K562 (cell line): ENCODE results near the gene LRRC74B. TPM values are rescaled to one million over a fixed set of nuclear protein-coding genes. Genes with fewer than 3 reads are reported as not detected.

ENCODE experiments used
- EGR1 ChIP-seq: fragments of 450-650 bp; conservative IDR thresholded peaks from 2 replicates; pipeline ENCODE4 v1.6.1; 2017; ENCODE audit warnings: mild to moderate bottlenecking
- LEF1 ChIP-seq: fragments of 450-650 bp; IDR thresholded peaks from 2 replicates; pipeline ENCODE4 v1.6.1; 2016; ENCODE audit warnings: mild to moderate bottlenecking
- NFXL1 ChIP-seq: fragments of 450-650 bp; formaldehyde crosslinking; IDR thresholded peaks from 2 replicates; pipeline ENCODE4 v1.4.0; 2021; ENCODE audit warnings: mild to moderate bottlenecking
- POLR2AphosphoS2 ChIP-seq: IDR thresholded peaks from 2 replicates; pipeline ENCODE4 v1.6.1; 2012; ENCODE audit warnings: low read length, improper control_type of control experiment
- SMAD1 ChIP-seq: fragments of 150-350 bp; IDR thresholded peaks from 2 replicates; pipeline ENCODE4 v1.6.1; 2014; ENCODE audit warnings: low read length, low read depth; ENCODE audit not compliant: partially characterized antibody
- TAF15 ChIP-seq: fragments of 200-400 bp; formaldehyde crosslinking; IDR thresholded peaks from 2 replicates; pipeline ENCODE4 v1.6.1; 2017; ENCODE audit warnings: mild to moderate bottlenecking, low read depth, low read length, moderate library complexity
- TFAM ChIP-seq: fragments of 250-450 bp; sonication (Bioruptor Pico); conservative IDR thresholded peaks from 2 replicates; pipeline ENCODE4 v1.5.0; 2021; ENCODE audit warnings: mild to moderate bottlenecking, moderate library complexity
- TRIM28 ChIP-seq: fragments of 450-650 bp; IDR thresholded peaks from 2 replicates; pipeline ENCODE4 v1.6.1; 2017
- ZFP30 ChIP-seq: fragments of 250-450 bp; sonication (Bioruptor Pico); IDR thresholded peaks from 2 replicates; pipeline ENCODE4 v1.8.0; 2022; ENCODE audit warnings: moderate library complexity, mild to moderate bottlenecking, inconsistent platforms, borderline replicate concordance
- ZNF143 ChIP-seq: sonication (generic); formaldehyde crosslinking; IDR thresholded peaks from 2 replicates; pipeline ENCODE4 v1.9.0; 2022; ENCODE audit warnings: mild to moderate bottlenecking, missing genetic modification reagents
- ZNF311 ChIP-seq: fragments of 250-450 bp; sonication (Bioruptor Pico); IDR thresholded peaks from 2 replicates; pipeline ENCODE4 v1.4.0; 2020; ENCODE audit warnings: mild to moderate bottlenecking, moderate library complexity
- polyA plus RNA-seq, 8 experiments: library from polyadenylated mRNA; depleted of rRNA in 4 of 8; stranded (reverse) in 5 of 8; unstranded in 3 of 8; fragments of >200 nt; fragmentation: Nextera tagmentation in 2 of 8; fragmentation: Illumina TruSeq in 1 of 8; extraction: Ambion mirVana in 2 of 8; extraction: Trizol in 1 of 8; gene quantifications; 2 replicates each; pipeline versions ENCODE4 v1.2.1 to v1.2.3, GENCODE V29; 2011 to 2014; ENCODE audit warnings: inconsistent platforms in 1 of 8, missing spikeins in 1 of 8
- total RNA-seq, 7 experiments: library from RNA; depleted of rRNA in 6 of 7; stranded (reverse); fragments of >200 nt in 6 of 7; fragmentation: Illumina TruSeq in 2 of 7; extraction: Trizol in 2 of 7; gene quantifications; 2 replicates each; pipeline versions ENCODE4 v1.2.1 to v1.2.3, GENCODE V29; 2011 to 2021; ENCODE audit warnings: low replicate concordance in 1 of 7
- TF ChIP-seq, protein P1 (sequence below): fragments of 250-450 bp; sonication (Bioruptor Pico); IDR thresholded peaks from 2 replicates; pipeline ENCODE4 v1.4.0; 2020; ENCODE audit warnings: mild to moderate bottlenecking, moderate library complexity
- TF ChIP-seq, protein P2 (sequence below), 3 experiments: fragments of 200-800 bp in 1 of 3; sonication (Bioruptor generic) in 1 of 3; sonication (generic) in 1 of 3; formaldehyde crosslinking in 1 of 3; IDR thresholded peaks; 2 replicates each; pipeline versions ENCODE4 v1.6.1 to v1.8.0; 2016 to 2022; ENCODE audit warnings: mild to moderate bottlenecking in 2 of 3, missing compliant biosample characterization in 2 of 3, missing genetic modification characterization in 2 of 3, missing genetic modification reagents in 1 of 3
- TF ChIP-seq, protein P3 (sequence below): fragments of 250-450 bp; sonication (Bioruptor Pico); IDR thresholded peaks from 2 replicates; pipeline ENCODE4 v1.5.0; 2021; ENCODE audit warnings: mild to moderate bottlenecking, moderate library complexity
- TF ChIP-seq, protein P4 (sequence below): sonication (generic); formaldehyde crosslinking; IDR thresholded peaks from 2 replicates; pipeline ENCODE4 v1.8.1; 2022; ENCODE audit warnings: missing genetic modification reagents
- TF ChIP-seq, protein P5 (sequence below): fragments of 450-650 bp; IDR thresholded peaks from 2 replicates; pipeline ENCODE4 v1.6.1; 2016; ENCODE audit warnings: low read depth, mild to moderate bottlenecking, moderate library complexity

Gene LRRC74B
- total and polyA plus RNA-seq, 9 of the 15 experiments (the other 6 are each of a cell fraction or from before 2014, with no cell fraction given) = not detected

DNA sequence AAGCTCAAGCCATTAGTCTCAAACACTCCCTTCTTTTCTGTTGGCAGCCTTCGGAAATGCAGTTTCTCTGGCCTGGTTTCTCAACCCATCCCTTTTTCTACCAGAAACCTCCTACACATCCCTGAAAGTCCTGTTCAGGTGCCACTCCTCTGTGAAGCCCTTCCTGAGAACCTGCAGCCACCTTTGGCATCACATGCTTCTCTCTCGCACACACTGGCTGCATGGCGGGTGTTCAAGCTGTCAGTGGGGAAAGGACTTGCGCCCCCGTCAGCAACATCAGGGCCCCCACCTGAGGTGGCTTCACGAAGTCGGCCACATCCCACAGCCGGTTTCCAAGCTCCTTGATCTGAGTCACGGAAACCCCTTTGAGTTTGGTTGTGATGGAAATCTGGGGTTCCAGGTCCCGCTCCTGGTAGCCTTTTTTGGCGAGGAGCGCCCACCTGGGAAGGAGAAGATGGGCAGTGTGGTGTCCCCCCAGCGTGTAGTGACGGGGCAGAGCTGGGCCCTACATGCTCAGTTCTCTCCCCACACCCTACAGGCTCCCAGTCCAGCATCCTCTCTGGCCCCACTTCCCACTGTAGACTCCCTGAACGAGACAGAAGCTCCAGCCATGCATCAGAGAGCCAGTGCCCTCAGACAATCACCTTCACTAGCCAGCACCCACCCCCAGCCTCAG is 1.7 kb upstream of the LRRC74B start (continued):
- TF ChIP-seq, protein P1, sequence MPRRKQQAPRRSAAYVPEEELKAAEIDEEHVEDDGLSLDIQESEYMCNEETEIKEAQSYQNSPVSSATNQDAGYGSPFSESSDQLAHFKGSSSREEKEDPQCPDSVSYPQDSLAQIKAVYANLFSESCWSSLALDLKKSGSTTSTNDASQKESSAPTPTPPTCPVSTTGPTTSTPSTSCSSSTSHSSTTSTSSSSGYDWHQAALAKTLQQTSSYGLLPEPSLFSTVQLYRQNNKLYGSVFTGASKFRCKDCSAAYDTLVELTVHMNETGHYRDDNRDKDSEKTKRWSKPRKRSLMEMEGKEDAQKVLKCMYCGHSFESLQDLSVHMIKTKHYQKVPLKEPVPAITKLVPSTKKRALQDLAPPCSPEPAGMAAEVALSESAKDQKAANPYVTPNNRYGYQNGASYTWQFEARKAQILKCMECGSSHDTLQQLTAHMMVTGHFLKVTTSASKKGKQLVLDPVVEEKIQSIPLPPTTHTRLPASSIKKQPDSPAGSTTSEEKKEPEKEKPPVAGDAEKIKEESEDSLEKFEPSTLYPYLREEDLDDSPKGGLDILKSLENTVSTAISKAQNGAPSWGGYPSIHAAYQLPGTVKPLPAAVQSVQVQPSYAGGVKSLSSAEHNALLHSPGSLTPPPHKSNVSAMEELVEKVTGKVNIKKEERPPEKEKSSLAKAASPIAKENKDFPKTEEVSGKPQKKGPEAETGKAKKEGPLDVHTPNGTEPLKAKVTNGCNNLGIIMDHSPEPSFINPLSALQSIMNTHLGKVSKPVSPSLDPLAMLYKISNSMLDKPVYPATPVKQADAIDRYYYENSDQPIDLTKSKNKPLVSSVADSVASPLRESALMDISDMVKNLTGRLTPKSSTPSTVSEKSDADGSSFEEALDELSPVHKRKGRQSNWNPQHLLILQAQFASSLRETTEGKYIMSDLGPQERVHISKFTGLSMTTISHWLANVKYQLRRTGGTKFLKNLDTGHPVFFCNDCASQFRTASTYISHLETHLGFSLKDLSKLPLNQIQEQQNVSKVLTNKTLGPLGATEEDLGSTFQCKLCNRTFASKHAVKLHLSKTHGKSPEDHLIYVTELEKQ = no peak
- TF ChIP-seq, protein P2, sequence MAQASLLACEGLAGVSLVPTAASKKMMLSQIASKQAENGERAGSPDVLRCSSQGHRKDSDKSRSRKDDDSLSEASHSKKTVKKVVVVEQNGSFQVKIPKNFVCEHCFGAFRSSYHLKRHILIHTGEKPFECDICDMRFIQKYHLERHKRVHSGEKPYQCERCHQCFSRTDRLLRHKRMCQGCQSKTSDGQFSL (CRISPR knock-in tag; IDR thresholded peaks at IDR 0.05) = 0 out of 2 replicates have a peak, but pooled peaks have one; percentile 14
- TF ChIP-seq, protein P2 (tag; IDR thresholded peaks at IDR 0.05) = no peak
- TF ChIP-seq POLR2AphosphoS2 (no peak), TFAM (no peak), ZNF311 (CRISPR knock-in tag) (no peak), TRIM28 (no peak), SMAD1 (no peak), LEF1 (no peak), ZFP30 (no peak), EGR1 (no peak), TAF15 (peak; percentile 54; the same call in 1 of the 2 replicates), NFXL1 (no peak), ZNF143 (CRISPR knock-in tag) (0 out of 2 replicates have a peak, but pooled peaks have one; percentile 13)
- TF ChIP-seq, protein P3, sequence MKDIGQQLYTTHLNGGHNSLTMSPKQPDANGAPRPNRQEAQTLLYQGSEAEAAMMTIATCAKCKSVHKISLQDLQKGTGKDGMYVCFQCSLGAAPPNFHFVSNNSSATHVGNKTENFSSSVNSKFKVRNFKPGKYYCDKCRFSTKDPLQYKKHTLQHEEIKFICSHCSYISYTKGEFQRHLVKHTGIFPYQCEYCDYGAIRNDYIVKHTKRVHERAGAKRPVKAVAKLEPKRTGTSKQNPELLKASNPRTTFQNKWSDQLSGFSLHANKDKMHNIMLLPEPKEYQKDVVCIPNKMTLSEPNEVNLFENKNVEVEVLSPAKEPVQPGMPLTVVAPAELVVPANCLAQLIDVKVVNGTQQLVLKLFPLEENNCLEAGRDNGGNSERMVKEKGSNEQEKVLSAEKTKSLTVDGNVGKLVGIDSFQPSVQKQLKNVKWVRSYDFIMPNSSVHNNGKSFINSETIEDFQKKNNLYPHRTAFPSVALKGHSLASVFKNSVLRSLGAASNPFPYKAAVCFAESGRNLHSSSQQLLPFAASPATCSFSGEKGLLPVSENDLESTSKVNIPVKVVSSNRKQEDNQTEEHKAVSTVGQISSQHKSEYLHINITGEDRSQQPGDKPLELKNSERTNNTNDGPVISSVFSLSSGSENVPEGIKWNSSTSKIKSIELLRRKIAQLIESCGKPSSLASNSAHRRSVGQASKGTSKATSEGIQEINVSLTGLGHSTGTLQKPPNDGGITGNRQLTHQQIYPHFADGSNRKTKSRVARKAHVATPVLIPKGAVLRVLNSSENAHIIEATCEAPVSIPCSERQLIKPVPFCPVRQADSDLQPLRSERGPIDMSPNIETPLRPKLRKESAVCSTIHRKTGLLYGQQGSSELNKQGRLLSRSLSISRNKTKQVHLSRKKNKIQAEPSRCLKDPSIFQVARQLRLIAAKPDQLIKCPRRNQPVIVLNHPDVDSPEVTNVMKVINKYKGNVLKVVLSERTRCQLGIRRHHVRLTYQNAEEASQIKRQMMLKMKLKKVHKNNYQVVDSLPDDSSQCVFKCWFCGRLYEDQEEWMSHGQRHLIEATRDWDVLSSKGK (CRISPR knock-in tag) = no peak
- TF ChIP-seq, protein P4, sequence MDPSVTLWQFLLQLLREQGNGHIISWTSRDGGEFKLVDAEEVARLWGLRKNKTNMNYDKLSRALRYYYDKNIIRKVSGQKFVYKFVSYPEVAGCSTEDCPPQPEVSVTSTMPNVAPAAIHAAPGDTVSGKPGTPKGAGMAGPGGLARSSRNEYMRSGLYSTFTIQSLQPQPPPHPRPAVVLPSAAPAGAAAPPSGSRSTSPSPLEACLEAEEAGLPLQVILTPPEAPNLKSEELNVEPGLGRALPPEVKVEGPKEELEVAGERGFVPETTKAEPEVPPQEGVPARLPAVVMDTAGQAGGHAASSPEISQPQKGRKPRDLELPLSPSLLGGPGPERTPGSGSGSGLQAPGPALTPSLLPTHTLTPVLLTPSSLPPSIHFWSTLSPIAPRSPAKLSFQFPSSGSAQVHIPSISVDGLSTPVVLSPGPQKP (CRISPR knock-in tag) = no peak
- TF ChIP-seq, protein P5, sequence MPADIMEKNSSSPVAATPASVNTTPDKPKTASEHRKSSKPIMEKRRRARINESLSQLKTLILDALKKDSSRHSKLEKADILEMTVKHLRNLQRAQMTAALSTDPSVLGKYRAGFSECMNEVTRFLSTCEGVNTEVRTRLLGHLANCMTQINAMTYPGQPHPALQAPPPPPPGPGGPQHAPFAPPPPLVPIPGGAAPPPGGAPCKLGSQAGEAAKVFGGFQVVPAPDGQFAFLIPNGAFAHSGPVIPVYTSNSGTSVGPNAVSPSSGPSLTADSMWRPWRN = no peak
